ENCODE data around the gene MEX3D.

- TF ChIP-seq CTCF (IDR thresholded peaks at IDR 0.05) = no peak
- no peak for TF ChIP-seq POLR2A (IDR thresholded peaks at IDR 0.05)
Measured at GRCh38 chr19:1598777-1599459, 30.8 kb upstream of the MEX3D start.

Data from gastroesophageal sphincter (tissue), 3 donors.